Hepatocyte (in vitro differentiated cells): ENCODE measurements around the gene SCTR. TPM values are rescaled to one million over a fixed set of nuclear protein-coding genes. Genes with fewer than 3 reads are reported as not detected.
A peak's percentile ranks its signal among the peaks of the same experiment; 100 is the strongest.

Experiments used
- DNase-seq: peaks from one replicate; pipeline ENCODE4 v3.0.0-alpha.2; 2016; ENCODE audit warnings: low spot score
- H2AFZ ChIP-seq: fragments of 200-600 bp; sonication (generic); 2 replicates; pipeline ENCODE4 v1.6.0; 2016; ENCODE audit warnings: antibody characterized with exemption, mild to moderate bottlenecking
- H3K27ac ChIP-seq: fragments of 200-600 bp; sonication (generic); 2 replicates; pipeline ENCODE4 v1.5.1; 2016; ENCODE audit warnings: mild to moderate bottlenecking
- H3K27me3 ChIP-seq: fragments of 200-600 bp; sonication (generic); 2 replicates; pipeline ENCODE4 v1.6.1; 2016
- H3K36me3 ChIP-seq: fragments of 200-600 bp; sonication (generic); replicated peaks from 2 replicates; pipeline ENCODE4 v1.5.1; 2016; ENCODE audit warnings: low read depth; ENCODE audit not compliant: insufficient read depth
- H3K4me1 ChIP-seq: fragments of 200-600 bp; sonication (generic); 2 replicates; pipeline ENCODE4 v1.5.1; 2016; ENCODE audit warnings: mild to moderate bottlenecking, moderate library complexity; ENCODE audit not compliant: insufficient read depth
- H3K4me2 ChIP-seq: fragments of 200-600 bp; sonication (generic); 2 replicates; pipeline ENCODE4 v1.6.0; 2016
- H3K4me3 ChIP-seq: fragments of 200-600 bp; sonication (generic); 2 replicates; pipeline ENCODE4 v1.5.1; 2016; ENCODE audit warnings: mild to moderate bottlenecking
- H3K79me2 ChIP-seq: fragments of 200-600 bp; sonication (generic); 2 replicates; pipeline ENCODE4 v1.6.0; 2017; ENCODE audit warnings: mild to moderate bottlenecking
- H3K9me2 ChIP-seq: fragments of 200-600 bp; sonication (generic); replicated peaks from 2 replicates; pipeline ENCODE4 v1.6.0; 2017; ENCODE audit warnings: mild to moderate bottlenecking; ENCODE audit not compliant: insufficient read depth
- H3K9me3 ChIP-seq: fragments of 200-600 bp; sonication (generic); 2 replicates; pipeline ENCODE4 v1.5.1; 2016; ENCODE audit warnings: low read depth, mild to moderate bottlenecking
- H4K20me1 ChIP-seq: fragments of 200-600 bp; sonication (generic); 2 replicates; pipeline ENCODE4 v1.6.0; 2016; ENCODE audit warnings: mild to moderate bottlenecking; ENCODE audit not compliant: insufficient read depth, poor library complexity, severe bottlenecking
- CTCF ChIP-seq: fragments of 200-600 bp; sonication (generic); IDR thresholded peaks from 2 replicates; pipeline ENCODE4 v1.5.1; 2016; ENCODE audit warnings: antibody characterized with exemption, mild to moderate bottlenecking; ENCODE audit not compliant: poor library complexity
- EZH2 ChIP-seq: fragments of 200-600 bp; sonication (generic); IDR thresholded peaks from 2 replicates; pipeline ENCODE4 v1.6.1; 2016; ENCODE audit warnings: antibody characterized with exemption, mild to moderate bottlenecking, borderline replicate concordance
- EZH2phosphoT487 ChIP-seq: fragments of 200-600 bp; sonication (generic); IDR thresholded peaks from one replicate; pipeline ENCODE4 v1.6.1; 2018; ENCODE audit warnings: antibody characterized with exemption, mild to moderate bottlenecking, low read depth, moderate library complexity; ENCODE audit not compliant: unreplicated experiment, severe bottlenecking
- WGBS: methylation state at CpG from one replicate; pipeline ENCODE4 v1.1.6; 2016; ENCODE audit warnings: low lambda C conversion rate; ENCODE audit errors: missing lambda C conversion rate; 5-methylcytosine and 5-hydroxymethylcytosine counted together
- polyA plus RNA-seq: library from polyadenylated mRNA; unstranded; fragments of >200 nt; fragmentation: Nextera tagmentation; extraction: Ambion mirVana; gene quantifications from 2 replicates; pipeline ENCODE4 v1.2.1, GENCODE V29; 2016
- total RNA-seq: library from RNA; depleted of rRNA; stranded (reverse); fragments of >200 nt; gene quantifications from 2 replicates; pipeline ENCODE4 v1.2.3, GENCODE V29; 2014

The SCTR gene
- total and polyA plus RNA-seq, 2 experiments from 2014 or later, result 1.7 to 4.3 TPM

- Histone ChIP-seq H4K20me1 (no peaks in the 10 kb centered on the region), H3K4me3 (no peak overlapping the region), H3K27ac (peak overlapping the region; percentile 94), H3K9me2 (no peaks in the 10 kb centered on the region), H3K4me2 (peak overlapping the region; percentile 49), H3K36me3 (no peaks in the 10 kb centered on the region), H3K4me1 (peaks cover 45% of the 10 kb centered on the region), H3K79me2 (no peaks in the 10 kb centered on the region), H3K27me3 (no peaks in the 10 kb centered on the region), H3K9me3 (no peaks in the 10 kb centered on the region), H2AFZ (no peak overlapping the region)
- DNase-seq, result peak; percentile 86
- 42% methylated on average over 5 of the region's 5 CpGs for WGBS
- no peak for TF ChIP-seq CTCF
- no peak for TF ChIP-seq EZH2phosphoT487
- TF ChIP-seq EZH2, result no peak
Observed at GRCh38 chr2:119491776-119492525, 32.3 kb downstream of the SCTR start.

DNA sequence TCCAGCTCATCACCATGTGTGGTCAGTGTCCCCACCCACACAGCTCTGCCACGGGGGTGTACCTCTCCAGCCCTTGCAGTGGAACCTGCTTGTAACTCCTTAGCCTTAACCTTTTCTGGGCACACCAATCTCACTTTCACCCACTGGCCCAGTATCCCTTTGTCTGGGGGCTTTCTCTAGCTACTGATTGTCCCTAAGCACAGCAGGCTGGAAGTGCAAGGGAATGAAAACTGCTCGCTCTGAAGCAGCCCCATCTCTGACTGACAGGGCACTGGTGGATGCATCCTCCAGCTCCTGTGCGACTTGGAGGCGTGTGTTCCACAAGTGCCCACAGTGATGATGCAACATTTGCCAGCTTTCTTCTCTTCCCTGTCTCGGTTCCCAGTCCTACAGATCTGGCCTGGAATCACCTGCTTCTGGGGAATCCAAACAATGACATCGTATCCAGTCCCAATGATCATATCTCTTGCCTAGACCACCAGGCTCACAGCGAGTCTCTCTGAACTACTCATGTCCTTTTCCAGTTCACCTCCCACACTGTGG is 33.6 kb downstream of the SCTR start:
- TF ChIP-seq EZH2, result no peak
- no peak for TF ChIP-seq EZH2phosphoT487
- TF ChIP-seq CTCF, result no peak
- Histone ChIP-seq H3K4me1 (peaks cover 51% of the 10 kb centered on the region), H3K4me3 (no peak overlapping the region), H3K9me3 (no peaks in the 10 kb centered on the region), H3K9me2 (no peaks in the 10 kb centered on the region), H3K36me3 (no peaks in the 10 kb centered on the region), H3K79me2 (no peaks in the 10 kb centered on the region), H3K27me3 (no peaks in the 10 kb centered on the region), H3K27ac (peak overlapping the region; percentile 94), H2AFZ (no peak overlapping the region), H4K20me1 (no peaks in the 10 kb centered on the region), H3K4me2 (no peak overlapping the region)
- 79% methylated on average over 7 of the region's 7 CpGs for WGBS
- peak; percentile 20 for DNase-seq

DNA sequence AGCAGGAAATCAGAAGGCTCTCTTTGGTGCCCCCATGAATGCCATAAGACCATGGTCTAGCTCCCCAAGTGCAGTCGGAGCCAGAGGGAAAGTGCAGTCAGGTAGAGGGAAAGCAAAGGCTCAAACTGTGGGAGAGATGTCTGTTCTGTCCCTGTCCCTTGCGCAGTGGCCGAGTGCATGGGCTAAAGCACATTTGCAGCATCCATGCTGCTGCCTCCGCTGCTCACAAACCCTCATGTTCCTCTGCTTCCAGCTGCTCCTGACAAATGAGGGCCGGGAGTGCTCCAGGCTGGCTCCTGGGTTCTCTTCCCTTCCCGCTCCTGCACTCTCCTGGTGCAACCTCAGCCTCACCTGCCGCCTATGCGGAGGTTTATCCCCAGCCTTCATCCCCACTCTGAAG is 34.2 kb downstream of the SCTR start:
- H3K9me3 ChIP-seq, result no peaks in the 10 kb centered on the region
- no peak overlapping the region for H2AFZ ChIP-seq
- H3K4me1 ChIP-seq, result peaks cover 54% of the 10 kb centered on the region
- no peak for TF ChIP-seq EZH2phosphoT487
- no peak for TF ChIP-seq EZH2
- no peak for TF ChIP-seq CTCF
- H3K27ac ChIP-seq, result peak overlapping the region; percentile 94
- H3K79me2 ChIP-seq, result no peaks in the 10 kb centered on the region
- peak; percentile 3 for DNase-seq
- no peaks in the 10 kb centered on the region for H4K20me1 ChIP-seq
- H3K4me2 ChIP-seq, result no peak overlapping the region
- 98% methylated on average over 8 of the region's 8 CpGs for whole genome bisulfite sequencing
- no peak overlapping the region for H3K4me3 ChIP-seq
- H3K27me3 ChIP-seq, result no peaks in the 10 kb centered on the region
- no peaks in the 10 kb centered on the region for H3K36me3 ChIP-seq
- H3K9me2 ChIP-seq, result no peaks in the 10 kb centered on the region
